Thoracic aorta (tissue), 2 donors: ENCODE results near the gene TEF. TPM values are rescaled to one million over a fixed set of nuclear protein-coding genes. Genes with fewer than 3 reads are reported as not detected.

Experiments
- ATAC-seq: fragments of 150-250 bp; one replicate; pipeline ENCODE4 v1.8.0; 2017; ENCODE audit warnings: low read depth; ENCODE audit not compliant: insufficient number of reproducible peaks, low FRiP score
- DNase-seq: peaks from one replicate; pipeline ENCODE4 v3.0.0-alpha.2; 2020; ENCODE audit warnings: low spot score
- H3K27ac ChIP-seq, 2 donors: fragments of 200-600 bp; sonication (generic); 1 replicate in 1 of 2; 2 replicates in 1 of 2; pipeline ENCODE4 v1.5.1; 2016; ENCODE audit warnings: mild to moderate bottlenecking in 2 of 2, moderate library complexity in 2 of 2
- H3K27me3 ChIP-seq: fragments of 200-600 bp; sonication (generic); replicated peaks from 2 replicates; pipeline ENCODE4 v1.6.0; 2016; ENCODE audit warnings: mild to moderate bottlenecking; ENCODE audit not compliant: insufficient read depth
- H3K36me3 ChIP-seq: fragments of 200-600 bp; sonication (generic); one replicate; pipeline ENCODE4 v1.5.1; 2016
- H3K4me1 ChIP-seq, 2 donors: fragments of 200-600 bp; sonication (generic); 1 replicate in 1 of 2; 2 replicates in 1 of 2; pipeline versions ENCODE4 v1.5.1 to v1.6.0; 2016; ENCODE audit warnings: low read depth in 2 of 2, mild to moderate bottlenecking in 1 of 2; ENCODE audit not compliant: control insufficient read depth in 1 of 2
- H3K4me3 ChIP-seq: fragments of 200-600 bp; sonication (generic); 2 replicates; pipeline ENCODE4 v1.5.1; 2016; ENCODE audit warnings: mild to moderate bottlenecking
- H3K9me3 ChIP-seq: fragments of 200-600 bp; sonication (generic); 2 replicates; pipeline ENCODE4 v1.5.1; 2016
- total RNA-seq, 2 donors: library from RNA; depleted of rRNA; stranded (reverse); fragments of >200 nt; gene quantifications; one replicate each; pipeline versions ENCODE4 v1.1.0 to v1.2.3, GENCODE V29; 2016
- TF ChIP-seq, protein P1 (sequence below): fragments of 200-600 bp; sonication (generic); IDR thresholded peaks from one replicate; pipeline ENCODE4 v1.5.1; 2019; ENCODE audit warnings: antibody characterized with exemption

Gene TEF
- total RNA-seq, 2 donors from 2014 or later = 21.4 to 23.1 TPM

DNA sequence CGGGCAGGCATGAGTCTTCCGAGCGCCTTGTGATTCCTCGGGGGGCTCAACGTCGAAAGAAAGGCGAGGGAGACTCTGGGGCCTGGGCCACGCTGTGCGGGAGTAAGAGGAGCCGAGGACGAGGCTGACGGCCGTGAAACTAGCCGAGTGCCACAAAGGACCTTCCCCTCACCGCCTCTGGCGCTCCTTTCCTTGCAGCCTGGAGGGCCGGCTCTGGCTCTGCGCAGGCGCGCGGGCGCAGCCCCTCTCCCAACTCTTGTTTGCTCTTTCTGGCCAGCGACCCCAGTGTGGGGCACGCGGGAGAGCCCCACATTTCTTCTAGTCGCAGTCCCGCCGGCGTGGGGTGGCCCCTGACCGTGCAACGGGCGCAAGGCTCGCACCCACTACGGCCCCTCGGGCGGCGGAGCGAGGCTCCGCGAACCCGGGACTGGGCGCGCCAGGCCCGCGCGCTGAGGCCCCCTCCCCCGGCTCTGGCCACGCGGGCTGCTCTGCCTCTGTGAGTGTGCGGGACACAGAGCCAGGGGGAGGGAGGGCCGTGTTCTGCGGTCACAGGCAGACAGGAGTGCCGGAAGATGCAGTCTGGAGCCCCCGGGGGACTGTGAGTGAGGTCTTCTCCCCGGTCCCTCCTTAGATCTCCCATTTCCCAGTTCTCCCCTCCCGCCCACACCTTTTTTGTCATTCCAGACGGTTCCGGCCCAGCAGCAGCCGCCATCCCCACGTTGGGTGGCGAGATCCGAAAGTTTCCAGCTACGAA is 65.9 kb downstream of the TEF start:
- ATAC-seq (no peak), DNase-seq (no peak)
- peaks cover 12 to 23% of the 10 kb centered on the region in 2 donors for H3K4me1 ChIP-seq
- H3K36me3 ChIP-seq = peaks cover 7% of the 10 kb centered on the region
- no peaks in the 10 kb centered on the region for H3K9me3 ChIP-seq
- H3K27me3 ChIP-seq = no peaks in the 10 kb centered on the region
- peak overlapping the region; percentile 94 to 99 for H3K27ac ChIP-seq
- H3K4me3 ChIP-seq = peak overlapping the region; percentile 91
- TF ChIP-seq, protein P1, sequence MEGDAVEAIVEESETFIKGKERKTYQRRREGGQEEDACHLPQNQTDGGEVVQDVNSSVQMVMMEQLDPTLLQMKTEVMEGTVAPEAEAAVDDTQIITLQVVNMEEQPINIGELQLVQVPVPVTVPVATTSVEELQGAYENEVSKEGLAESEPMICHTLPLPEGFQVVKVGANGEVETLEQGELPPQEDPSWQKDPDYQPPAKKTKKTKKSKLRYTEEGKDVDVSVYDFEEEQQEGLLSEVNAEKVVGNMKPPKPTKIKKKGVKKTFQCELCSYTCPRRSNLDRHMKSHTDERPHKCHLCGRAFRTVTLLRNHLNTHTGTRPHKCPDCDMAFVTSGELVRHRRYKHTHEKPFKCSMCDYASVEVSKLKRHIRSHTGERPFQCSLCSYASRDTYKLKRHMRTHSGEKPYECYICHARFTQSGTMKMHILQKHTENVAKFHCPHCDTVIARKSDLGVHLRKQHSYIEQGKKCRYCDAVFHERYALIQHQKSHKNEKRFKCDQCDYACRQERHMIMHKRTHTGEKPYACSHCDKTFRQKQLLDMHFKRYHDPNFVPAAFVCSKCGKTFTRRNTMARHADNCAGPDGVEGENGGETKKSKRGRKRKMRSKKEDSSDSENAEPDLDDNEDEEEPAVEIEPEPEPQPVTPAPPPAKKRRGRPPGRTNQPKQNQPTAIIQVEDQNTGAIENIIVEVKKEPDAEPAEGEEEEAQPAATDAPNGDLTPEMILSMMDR = no peak

DNA sequence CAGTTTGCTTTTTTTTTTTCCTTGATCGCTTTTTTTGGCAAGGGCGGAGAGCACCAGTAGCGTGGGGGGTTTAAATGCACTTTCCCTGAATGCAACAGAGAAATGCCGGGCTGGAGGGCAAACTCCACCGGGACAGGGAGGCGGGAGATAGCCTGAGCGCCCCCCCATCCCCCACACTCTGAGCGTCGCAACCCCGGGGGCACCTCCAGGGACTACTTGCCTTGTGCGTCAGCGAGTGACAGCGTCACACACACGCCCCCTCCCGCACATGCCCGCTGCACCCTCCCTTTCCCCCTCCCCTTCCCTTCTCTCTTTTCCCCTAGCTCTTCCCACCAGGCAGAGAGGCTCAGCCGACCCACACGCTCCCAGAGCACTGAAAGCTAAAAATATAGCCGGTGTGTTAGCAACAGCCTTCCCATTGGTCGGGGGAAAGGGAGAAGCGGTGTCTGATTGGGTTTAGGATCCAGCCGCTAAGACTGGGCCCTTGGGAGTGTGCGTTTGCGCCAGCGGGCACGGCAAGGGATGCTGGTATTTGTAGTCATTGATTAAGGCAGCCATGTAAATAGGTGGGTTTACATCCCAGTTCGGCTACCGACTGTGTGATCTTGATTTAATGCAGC is 66.6 kb downstream of the TEF start:
- H3K4me1 ChIP-seq = peaks cover 5 to 16% of the 10 kb centered on the region in 2 donors
- DNase-seq (peak; percentile 90), ATAC-seq (peak; percentile 95)
- H3K9me3 ChIP-seq = no peaks in the 10 kb centered on the region
- no peaks in the 10 kb centered on the region for H3K27me3 ChIP-seq
- peaks cover under 1% of the 10 kb centered on the region for H3K36me3 ChIP-seq
- H3K4me3 ChIP-seq = peak overlapping the region; percentile 91
- H3K27ac ChIP-seq = peak overlapping the region; percentile 94 to 99
- TF ChIP-seq, protein P1 = no peak

Other genes starting within 250 kb of the TEF start
- gene L3MBTL2, start 176.6 kb upstream of the TEF start, total RNA-seq = 10 to 100 TPM; 14.8 to 21.4 TPM
- gene CHADL, start 141.0 kb upstream of the TEF start, total RNA-seq = 1 to 10 TPM; 3.2 to 4.9 TPM
- gene RANGAP1, start 95.8 kb upstream of the TEF start, total RNA-seq = 10 to 100 TPM; 42.0 to 42.7 TPM
- 10 to 100 TPM; 41.2 to 41.7 TPM for gene ZC3H7B, start 80.4 kb upstream of the TEF start, total RNA-seq
- 10 to 100 TPM; 45.5 to 56.5 TPM for gene TOB2, start 64.9 kb downstream of the TEF start, total RNA-seq
- 10 to 100 TPM; 13.8 to 28.7 TPM for gene PHF5A, start 86.8 kb downstream of the TEF start, total RNA-seq
- gene ACO2, start 87.2 kb downstream of the TEF start, total RNA-seq = 10 to 100 TPM; 52.1 to 57.8 TPM
- gene POLR3H, start 162.5 kb downstream of the TEF start, total RNA-seq = 10 to 100 TPM; 17.6 to 38.1 TPM
- gene CSDC2, start 179.1 kb downstream of the TEF start, total RNA-seq = 100 to 1,000 TPM in 1 of 2 donors, 10 to 100 TPM in 1; 73.2 to 112 TPM
- 10 to 100 TPM; 24.9 to 25.3 TPM for gene PMM1, start 207.9 kb downstream of the TEF start, total RNA-seq
- gene DESI1, start 239.1 kb downstream of the TEF start, total RNA-seq = 10 to 100 TPM; 21.9 to 22.9 TPM
- 100 to 1,000 TPM; 126 to 131 TPM for gene XRCC6, start 239.4 kb downstream of the TEF start, total RNA-seq